ENCODE measurements around the gene BRD8.

- TF ChIP-seq, protein P1, sequence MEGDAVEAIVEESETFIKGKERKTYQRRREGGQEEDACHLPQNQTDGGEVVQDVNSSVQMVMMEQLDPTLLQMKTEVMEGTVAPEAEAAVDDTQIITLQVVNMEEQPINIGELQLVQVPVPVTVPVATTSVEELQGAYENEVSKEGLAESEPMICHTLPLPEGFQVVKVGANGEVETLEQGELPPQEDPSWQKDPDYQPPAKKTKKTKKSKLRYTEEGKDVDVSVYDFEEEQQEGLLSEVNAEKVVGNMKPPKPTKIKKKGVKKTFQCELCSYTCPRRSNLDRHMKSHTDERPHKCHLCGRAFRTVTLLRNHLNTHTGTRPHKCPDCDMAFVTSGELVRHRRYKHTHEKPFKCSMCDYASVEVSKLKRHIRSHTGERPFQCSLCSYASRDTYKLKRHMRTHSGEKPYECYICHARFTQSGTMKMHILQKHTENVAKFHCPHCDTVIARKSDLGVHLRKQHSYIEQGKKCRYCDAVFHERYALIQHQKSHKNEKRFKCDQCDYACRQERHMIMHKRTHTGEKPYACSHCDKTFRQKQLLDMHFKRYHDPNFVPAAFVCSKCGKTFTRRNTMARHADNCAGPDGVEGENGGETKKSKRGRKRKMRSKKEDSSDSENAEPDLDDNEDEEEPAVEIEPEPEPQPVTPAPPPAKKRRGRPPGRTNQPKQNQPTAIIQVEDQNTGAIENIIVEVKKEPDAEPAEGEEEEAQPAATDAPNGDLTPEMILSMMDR (IDR thresholded peaks at IDR 0.05), result no peak
- no peak for TF ChIP-seq POLR2A (IDR thresholded peaks at IDR 0.05)
Observed at GRCh38 chr5:138159666-138160065, 18.8 kb downstream of the BRD8 start.

Measured in testis (tissue), 2 donors.